GM19239 (cell line): ENCODE measurements around the gene HMG20B.
"Not testable (repeated sequence)": the region's sequence is repeated elsewhere in the genome, so short reads cannot be mapped to it uniquely, and the experiment has no call there.

Experiments
- DNase-seq: peaks from one replicate; pipeline ENCODE4 v3.0.0; 2011; ENCODE audit warnings: low spot score; ENCODE audit not compliant: insufficient read length
- FAIRE-seq: peaks from 2 replicates; lab custom pipeline; 2011; peaks lifted over from hg19 to GRCh38; lab: Jason Lieb, UNC

Gene HMG20B

DNA sequence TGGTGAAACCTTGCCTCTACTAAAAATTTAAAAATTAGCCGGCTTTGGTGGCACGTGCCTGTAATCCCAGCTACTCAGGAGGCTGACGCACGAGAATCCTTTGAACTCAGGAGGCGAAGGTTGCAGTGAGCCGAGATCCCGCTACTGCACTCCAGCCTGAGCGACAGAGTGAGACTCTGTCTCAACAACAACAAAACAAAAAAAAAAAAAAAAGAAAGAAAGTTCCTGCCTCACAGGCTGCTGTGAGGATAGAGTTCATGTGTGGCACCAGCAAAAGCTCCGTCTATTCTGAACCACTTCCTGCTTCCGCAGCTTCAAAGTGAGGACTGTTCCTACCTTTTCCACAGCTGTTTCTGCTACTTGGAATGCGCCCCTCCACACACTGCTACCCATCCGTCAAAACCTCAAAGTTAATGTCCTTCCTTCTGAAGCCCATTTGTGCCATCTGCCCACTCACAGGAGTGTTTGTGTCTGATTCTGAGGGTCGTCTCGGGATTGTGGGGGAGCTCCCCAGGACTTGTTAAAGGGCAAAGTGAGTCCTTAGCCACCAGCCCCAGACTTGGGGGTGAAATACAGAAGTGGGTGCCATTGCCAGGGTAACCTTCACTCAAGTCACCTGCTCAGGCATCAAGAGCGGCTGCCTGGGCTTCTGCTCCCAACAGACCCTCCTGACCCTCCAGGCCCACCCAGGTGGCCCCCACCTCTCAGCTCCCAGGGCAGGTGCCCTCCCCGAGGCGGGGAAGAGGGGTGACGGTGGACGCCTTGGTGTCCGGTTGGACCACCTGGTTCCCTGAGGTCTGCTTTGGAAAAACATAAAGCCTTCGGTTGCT lies 18.3 kb upstream of the HMG20B start:
- FAIRE-seq (peak; percentile 87), DNase-seq (no peak)

- DNase-seq (no peak), FAIRE-seq (no peak)
Observed at GRCh38 chr19:3555653-3556422, 16.9 kb upstream of the HMG20B start.

- DNase-seq (no peak), FAIRE-seq (no peak)
Observed at GRCh38 chr19:3556423-3556977, 16.2 kb upstream of the HMG20B start.

GRCh38 chr19:3556978-3557460 lies 15.7 kb upstream of the HMG20B start:
- FAIRE-seq: no peak
- DNase-seq: no peak

GRCh38 chr19:3557461-3558248 lies 15.1 kb upstream of the HMG20B start, which contains the start of gene MFSD12:
Gene MFSD12 (minus strand): TSS chr19:3557586. CDS start chr19:3557403, 183 bp downstream.
- DNase-seq (peak; percentile 100), FAIRE-seq (peak; percentile 94)

- FAIRE-seq (no peak), DNase-seq (no peak)
Observed at GRCh38 chr19:3563709-3564524, 8.8 kb upstream of the HMG20B start.

- DNase-seq: no peak
Observed at GRCh38 chr19:3565139-3565538, 7.6 kb upstream of the HMG20B start.

GRCh38 chr19:3570042-3570441 lies 2.7 kb upstream of the HMG20B start:
- DNase-seq, FAIRE-seq: not testable (repeated sequence)

More at GRCh38 chr19:3565139-3565538, 7.6 kb upstream of the HMG20B start:
- no peak for FAIRE-seq

GRCh38 chr19:3570606-3571011 lies 2.1 kb upstream of the HMG20B start:
- FAIRE-seq: no peak
- no peak for DNase-seq

GRCh38 chr19:3572132-3572854 lies 451 bp upstream of the HMG20B start:
- peak; percentile 97 for FAIRE-seq

GRCh38 chr19:3573162-3573857 lies 566 bp downstream of the HMG20B start:
- FAIRE-seq (no peak), DNase-seq (no peak)

More at GRCh38 chr19:3572132-3572854, 451 bp upstream of the HMG20B start:
- DNase-seq: peak; percentile 98

GRCh38 chr19:3573858-3574637 lies 1.3 kb downstream of the HMG20B start:
- peak; percentile 94 for DNase-seq
- peak; percentile 93 for FAIRE-seq

- DNase-seq: no peak
Observed at GRCh38 chr19:3575260-3575741, 2.6 kb downstream of the HMG20B start.

GRCh38 chr19:3575949-3576673 lies 3.4 kb downstream of the HMG20B start:
- DNase-seq (no peak), FAIRE-seq (no peak)

More at GRCh38 chr19:3575260-3575741, 2.6 kb downstream of the HMG20B start:
- no peak for FAIRE-seq

DNA sequence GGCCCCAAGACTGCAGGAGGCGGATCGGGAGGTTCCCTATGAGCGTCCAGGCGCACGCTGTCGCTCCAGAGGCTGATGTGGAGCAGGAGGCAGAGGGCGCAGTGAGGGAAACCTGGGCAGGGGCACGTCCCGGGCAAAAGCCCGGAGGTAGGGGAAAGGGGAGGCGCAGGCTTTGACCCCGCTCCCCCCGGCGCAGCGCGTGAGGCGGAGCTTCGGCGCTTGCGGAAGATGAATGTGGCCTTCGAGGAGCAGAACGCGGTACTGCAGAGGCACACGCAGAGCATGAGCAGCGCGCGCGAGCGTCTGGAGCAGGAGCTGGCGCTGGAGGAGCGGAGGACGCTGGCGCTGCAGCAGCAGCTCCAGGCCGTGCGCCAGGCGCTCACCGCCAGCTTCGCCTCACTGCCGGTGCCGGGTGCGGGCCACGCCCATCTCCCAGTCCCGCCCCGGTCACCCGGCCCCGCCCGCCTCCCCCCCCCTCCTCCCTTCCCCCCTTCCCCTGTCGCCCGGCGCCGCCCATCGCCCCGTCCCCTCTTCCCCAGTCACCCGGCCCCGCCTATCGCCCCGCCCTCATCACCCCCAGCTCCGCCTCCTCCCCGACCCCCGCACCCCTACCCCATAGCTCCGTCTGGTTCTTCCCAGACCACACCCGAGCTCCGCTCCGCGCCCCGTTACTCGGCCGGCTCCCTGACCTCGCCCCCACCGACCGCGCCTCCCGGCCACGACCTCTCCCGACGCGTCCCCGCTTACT lies 4.1 kb downstream of the HMG20B start:
- FAIRE-seq: no peak

More for the DNA sequence above, 4.1 kb downstream of the HMG20B start:
- no peak for DNase-seq
